H9 (cell line): ENCODE data around the gene PROC. TPM values are rescaled to one million over a fixed set of nuclear protein-coding genes. Genes with fewer than 3 reads are reported as not detected.

ENCODE experiments used
- DNase-seq: peaks from one replicate; pipeline ENCODE4 v3.0.0-alpha.2; 2017
- H2AFZ ChIP-seq: one replicate; pipeline ENCODE4 v1.6.1; 2013; ENCODE audit warnings: mild to moderate bottlenecking, low read length, control low read depth, moderate library complexity
- H2AK5ac ChIP-seq: 2 replicates; pipeline ENCODE4 v1.6.1; 2013; ENCODE audit warnings: low read length, control low read depth, mixed read lengths; ENCODE audit not compliant: insufficient read length
- H2BK120ac ChIP-seq: one replicate; pipeline ENCODE4 v1.6.1; 2013; ENCODE audit warnings: low read depth, mild to moderate bottlenecking, low read length, control low read depth, inconsistent platforms; ENCODE audit not compliant: poor library complexity, severe bottlenecking
- H2BK12ac ChIP-seq: 2 replicates; pipeline ENCODE4 v1.6.1; 2013; ENCODE audit warnings: low read length, control low read depth, mixed read lengths, low read depth; ENCODE audit not compliant: insufficient read length
- H2BK15ac ChIP-seq: 2 replicates; pipeline ENCODE4 v1.6.1; 2013; ENCODE audit warnings: low read depth, low read length, control low read depth
- H2BK20ac ChIP-seq: one replicate; pipeline ENCODE4 v1.6.1; 2013; ENCODE audit warnings: low read depth, mild to moderate bottlenecking, low read length, control low read depth, inconsistent platforms; ENCODE audit not compliant: poor library complexity, severe bottlenecking
- H2BK5ac ChIP-seq: 2 replicates; pipeline ENCODE4 v1.6.1; 2013; ENCODE audit warnings: low read length, control low read depth, mixed read lengths; ENCODE audit not compliant: insufficient read length
- H3K14ac ChIP-seq: 2 replicates; pipeline ENCODE4 v1.6.1; 2013; ENCODE audit warnings: low read length, control low read depth; ENCODE audit not compliant: insufficient read depth
- H3K18ac ChIP-seq: 2 replicates; pipeline ENCODE4 v1.6.1; 2013; ENCODE audit warnings: low read depth, mild to moderate bottlenecking, mixed read lengths, low read length, control low read depth; ENCODE audit not compliant: insufficient read length
- H3K23ac ChIP-seq: 2 replicates; pipeline ENCODE4 v1.6.1; 2013; ENCODE audit warnings: low read length, control low read depth, mixed read lengths, low read depth; ENCODE audit not compliant: insufficient read length
- H3K23me2 ChIP-seq: 2 replicates; pipeline ENCODE4 v1.6.1; 2013; ENCODE audit warnings: low read depth, mild to moderate bottlenecking, mixed read lengths, low read length, control low read depth; ENCODE audit not compliant: insufficient read length, poor library complexity, severe bottlenecking
- H3K27ac ChIP-seq: 2 replicates; pipeline ENCODE4 v1.5.1; 2013; ENCODE audit warnings: low read length, control low read depth, mixed read lengths, low read depth; ENCODE audit not compliant: insufficient read length
- H3K27me3 ChIP-seq: 2 replicates; pipeline ENCODE4 v1.6.1; 2013; ENCODE audit warnings: low read length, control low read depth, inconsistent platforms; ENCODE audit not compliant: insufficient read depth
- H3K4ac ChIP-seq: 2 replicates; pipeline ENCODE4 v1.6.1; 2013; ENCODE audit warnings: low read depth, mild to moderate bottlenecking, control low read depth, inconsistent platforms, low read length, moderate library complexity
- H3K4me1 ChIP-seq: 2 replicates; pipeline ENCODE4 v1.6.1; 2013; ENCODE audit warnings: low read length, control low read depth, inconsistent platforms; ENCODE audit not compliant: insufficient read depth
- H3K4me2 ChIP-seq: 2 replicates; pipeline ENCODE4 v1.6.1; 2013; ENCODE audit warnings: low read length, control low read depth, mixed read lengths; ENCODE audit not compliant: insufficient read length, insufficient read depth
- H3K56ac ChIP-seq: 2 replicates; pipeline ENCODE4 v1.6.1; 2013; ENCODE audit warnings: low read depth, mild to moderate bottlenecking, mixed read lengths, low read length, control low read depth; ENCODE audit not compliant: insufficient read length
- H3K79me1 ChIP-seq: 2 replicates; pipeline ENCODE4 v1.6.1; 2013; ENCODE audit warnings: low read depth, mild to moderate bottlenecking, moderate library complexity, low read length, control low read depth, inconsistent platforms; ENCODE audit not compliant: insufficient read depth, poor library complexity, severe bottlenecking
- H3K79me2 ChIP-seq: 2 replicates; pipeline ENCODE4 v1.6.1; 2013; ENCODE audit warnings: low read length, control low read depth, inconsistent platforms; ENCODE audit not compliant: insufficient read depth
- H3K9ac ChIP-seq: 2 replicates; pipeline ENCODE4 v1.6.1; 2013; ENCODE audit warnings: low read length, control low read depth, mixed read lengths; ENCODE audit not compliant: insufficient read length; ENCODE audit errors: extremely low read depth
- H3K9me3 ChIP-seq: one replicate; pipeline ENCODE4 v1.6.1; 2013; ENCODE audit warnings: low read depth, low read length, inconsistent platforms; ENCODE audit not compliant: control insufficient read depth
- H3T11ph ChIP-seq: one replicate; pipeline ENCODE4 v1.6.1; 2013; ENCODE audit warnings: mild to moderate bottlenecking, low read length, control low read depth, inconsistent platforms
- H4K20me1 ChIP-seq: one replicate; pipeline ENCODE4 v1.6.1; 2013; ENCODE audit not compliant: control insufficient read depth, insufficient read length, insufficient read depth
- H4K5ac ChIP-seq: 2 replicates; pipeline ENCODE4 v1.6.1; 2013; ENCODE audit warnings: low read depth, mild to moderate bottlenecking, mixed read lengths, low read length, control low read depth; ENCODE audit not compliant: insufficient read length
- H4K8ac ChIP-seq: replicated peaks from 2 replicates; pipeline ENCODE4 v1.6.1; 2013; ENCODE audit warnings: low read length, control low read depth, mixed read lengths, low read depth; ENCODE audit not compliant: insufficient read length
- H4K91ac ChIP-seq: 2 replicates; pipeline ENCODE4 v1.6.1; 2013; ENCODE audit warnings: low read depth, mild to moderate bottlenecking, moderate library complexity, mixed read lengths, low read length, control low read depth; ENCODE audit not compliant: insufficient read length
- H3K27ac Mint-ChIP-seq, 3 experiments: 2 replicates in 2 of 3; 3 replicates in 1 of 3; pipeline ENCODE4 v1.8.0; 2020 to 2021; ENCODE audit warnings: mixed read lengths in 3 of 3, mild to moderate bottlenecking in 1 of 3, moderate library complexity in 1 of 3
- H3K27me3 Mint-ChIP-seq: 2 replicates; pipeline ENCODE4 v1.8.0; 2021; ENCODE audit warnings: low read depth, mild to moderate bottlenecking, moderate library complexity, mixed read lengths
- H3K36me3 Mint-ChIP-seq, 3 experiments: 2 replicates in 2 of 3; 3 replicates in 1 of 3; pipeline ENCODE4 v1.8.0; 2020 to 2021; ENCODE audit warnings: low read depth in 3 of 3, mixed read lengths in 3 of 3; ENCODE audit not compliant: insufficient read depth in 1 of 3
- H3K4me1 Mint-ChIP-seq, 2 experiments: 2 replicates each; pipeline ENCODE4 v1.8.0; 2020; ENCODE audit warnings: mixed read lengths in 2 of 2
- H3K4me3 Mint-ChIP-seq, 2 experiments: 2 replicates in 1 of 2; 3 replicates in 1 of 2; pipeline ENCODE4 v1.8.0; 2020 to 2021; ENCODE audit warnings: mild to moderate bottlenecking in 2 of 2, mixed read lengths in 2 of 2, moderate library complexity in 1 of 2
- H3K9me3 Mint-ChIP-seq, 2 experiments: 2 replicates in 1 of 2; 3 replicates in 1 of 2; pipeline ENCODE4 v1.8.0; 2020; ENCODE audit warnings: mild to moderate bottlenecking in 2 of 2, mixed read lengths in 2 of 2, moderate library complexity in 1 of 2
- CTCF ChIP-seq: fragments of 200-600 bp; sonication (generic); conservative IDR thresholded peaks from 3 replicates; pipeline ENCODE4 v1.8.0; 2021; ENCODE audit warnings: antibody characterized with exemption, mild to moderate bottlenecking
- WGBS: extraction: QIAGEN DNeasy Blood & Tissue Kit; methylation state at CpG from one replicate; pipeline ENCODE4 v1.1.7; 2013; ENCODE audit warnings: missing lambda C conversion rate, low lambda C conversion rate, mixed read lengths; ENCODE audit not compliant: insufficient read length; ENCODE audit errors: extremely low coverage; 5-methylcytosine and 5-hydroxymethylcytosine counted together
- total RNA-seq: library from RNA; stranded (reverse); gene quantifications from 2 replicates; pipeline ENCODE4 v1.2.1, GENCODE V29; 2021

Gene PROC
- total RNA-seq, 1 experiment from 2014 or later = 0.61 TPM

DNA sequence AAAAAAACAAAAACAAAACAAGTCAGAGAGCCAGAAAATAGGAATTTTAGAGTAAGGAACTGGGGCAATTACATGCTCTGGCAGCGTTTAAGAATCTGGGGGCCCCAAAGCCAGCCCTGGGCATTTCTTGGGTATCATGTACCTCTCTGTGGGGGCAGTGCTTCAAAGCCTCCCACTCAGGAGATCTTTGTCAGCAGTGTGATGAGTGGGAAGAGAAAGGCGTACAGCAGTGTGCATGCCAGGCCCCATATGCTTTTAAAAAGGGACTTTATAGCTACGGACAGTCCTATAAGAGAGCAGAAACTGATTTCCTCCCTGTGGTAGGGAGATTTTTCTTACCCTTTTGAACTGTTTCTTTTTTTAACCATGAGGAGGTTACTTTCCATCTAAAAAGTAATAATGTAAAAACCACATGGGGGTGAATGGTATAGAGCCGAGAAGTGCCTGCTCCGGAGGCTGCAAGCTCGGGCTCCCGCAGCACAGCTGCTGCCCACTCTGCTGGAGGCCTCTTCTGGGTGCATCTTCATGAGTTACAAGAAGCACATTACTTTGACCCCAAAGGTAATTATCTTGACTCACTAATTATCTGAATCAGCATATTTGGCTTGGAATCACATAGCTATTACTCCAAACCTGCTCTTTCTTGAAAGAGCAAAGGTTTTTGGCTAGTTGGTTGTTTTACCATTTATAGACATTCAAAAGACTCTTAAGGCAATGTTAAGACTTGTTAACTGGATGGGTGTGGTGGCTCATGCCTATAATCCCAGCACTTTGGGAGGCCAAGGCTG is 46.4 kb downstream of the PROC start:
- Histone ChIP-seq H3K27me3 (no peaks in the 10 kb centered on the region), H3K4me2 (no peak overlapping the region), H2BK12ac (no peak overlapping the region), H2BK120ac (no peak overlapping the region), H2AK5ac (no peak overlapping the region), H3K27ac (no peak overlapping the region), H3K23me2 (no peaks in the 10 kb centered on the region), H3K23ac (no peak overlapping the region), H3K9ac (no peak overlapping the region), H4K91ac (no peak overlapping the region), H2BK5ac (no peak overlapping the region), H3K4ac (no peak overlapping the region), H3K79me2 (no peaks in the 10 kb centered on the region), H4K8ac (no peak overlapping the region), H4K20me1 (no peaks in the 10 kb centered on the region), H4K5ac (no peak overlapping the region), H3K4me1 (no peaks in the 10 kb centered on the region; the same call in 1 of the 2 replicates), H3K18ac (no peak overlapping the region), H2BK15ac (no peak overlapping the region), H3K79me1 (no peaks in the 10 kb centered on the region), H3K9me3 (no peaks in the 10 kb centered on the region), H3T11ph (no peak overlapping the region), H3K14ac (no peak overlapping the region), H2AFZ (no peak overlapping the region), H3K56ac (no peak overlapping the region), H2BK20ac (no peak overlapping the region)
- WGBS = no CpG with 5 or more reads among the region's 7 CpGs
- Mint-ChIP-seq H3K4me3 (no peak overlapping the region), H3K9me3 (no peaks in the 10 kb centered on the region), H3K36me3 (peaks cover 2 to 6% (median 4%) of the 10 kb centered on the region in 3 experiments; a peak in 5 of 7 replicates), H3K4me1 (peaks cover 24 to 25% of the 10 kb centered on the region in 2 experiments), H3K27ac (peak overlapping the region; percentile 30 to 89 (median 85); a peak in 6 of 7 replicates), H3K27me3 (no peaks in the 10 kb centered on the region; the same call in 1 of the 2 replicates)
- TF ChIP-seq CTCF = no peak
- DNase-seq = no peak
